Endothelial cell of umbilical vein (primary cell): Measurements from ENCODE around the gene TMEM33. TPM values are rescaled to one million over a fixed set of nuclear protein-coding genes. Genes with fewer than 3 reads are reported as not detected.

Experiments
- BruUV-seq: library from RNA; stranded (reverse); fragments of 400-500 nt; replicated peaks from 2 replicates; lab custom pipeline; 2021; lab: Mats Ljungman, UMichigan
- CTCF ChIA-PET: fragments of 300-600, 350-600 bp; sonication (Branson Sonifier 250); formaldehyde crosslinking; loops from one replicate; lab custom pipeline; 2021; ENCODE audit warnings: antibody characterized with exemption, inconsistent platforms; lab: Charles Lee
- POLR2A ChIA-PET: fragments of 300-600, 350-600 bp; sonication (Branson Sonifier 250); formaldehyde crosslinking; loops from one replicate; lab custom pipeline; 2021; ENCODE audit warnings: antibody characterized with exemption, inconsistent platforms; lab: Charles Lee
- DNase-seq: peaks from one replicate; pipeline ENCODE4 v3.0.0-alpha.2; 2011; ENCODE audit warnings: low read depth, low spot score
- FAIRE-seq: peaks from 2 replicates; lab custom pipeline; 2011; peaks lifted over from hg19 to GRCh38; lab: Jason Lieb, UNC
- H2AFZ ChIP-seq: 2 replicates; pipeline ENCODE4 v1.6.0; 2012; ENCODE audit warnings: low read depth, low read length, control low read depth, inconsistent platforms
- H3K27ac ChIP-seq: 2 replicates; pipeline ENCODE4 v1.5.1; 2011; ENCODE audit warnings: low read depth, mild to moderate bottlenecking, control low read depth, low read length, moderate library complexity; ENCODE audit not compliant: insufficient read depth
- H3K27me3 ChIP-seq, 2 experiments: 2 replicates each; pipeline versions ENCODE4 v1.6.0 to v1.6.1; 2011; ENCODE audit warnings: low read length in 2 of 2, mixed read lengths in 1 of 2; ENCODE audit not compliant: control insufficient read depth in 2 of 2, insufficient read depth in 2 of 2
- H3K36me3 ChIP-seq, 2 experiments: 2 replicates in 1 of 2; 3 replicates in 1 of 2; pipeline ENCODE4 v1.5.1; 2011; ENCODE audit warnings: low read length in 2 of 2, mild to moderate bottlenecking in 1 of 2, moderate library complexity in 1 of 2; ENCODE audit not compliant: control insufficient read depth in 2 of 2, insufficient read depth in 2 of 2; ENCODE audit errors: extremely low read depth in 1 of 2
- H3K4me1 ChIP-seq: 3 replicates; pipeline ENCODE4 v1.5.1; 2011; ENCODE audit warnings: mild to moderate bottlenecking, low read length; ENCODE audit not compliant: control insufficient read depth, insufficient read depth; ENCODE audit errors: extremely low read depth
- H3K4me2 ChIP-seq: 2 replicates; pipeline ENCODE4 v1.6.1; 2011; ENCODE audit warnings: low read length, control low read depth, mixed read lengths; ENCODE audit not compliant: insufficient read depth
- H3K4me3 ChIP-seq, 3 experiments: fragments of 200-600 bp in 1 of 3; sonication (generic), shearing (Covaris generic) in 1 of 3; replicated peaks in 1 of 3; 2 replicates each; pipeline ENCODE4 v1.5.1; 2011 to 2016; ENCODE audit warnings: control low read depth in 3 of 3, low read length in 3 of 3, mild to moderate bottlenecking in 2 of 3, inconsistent platforms in 1 of 3, low read depth in 1 of 3, moderate library complexity in 1 of 3; ENCODE audit not compliant: insufficient read depth in 1 of 3
- H3K79me2 ChIP-seq: 2 replicates; pipeline ENCODE4 v1.6.0; 2012; ENCODE audit warnings: low read length, inconsistent platforms; ENCODE audit not compliant: control insufficient read depth, insufficient read depth
- H3K9ac ChIP-seq: replicated peaks from 2 replicates; pipeline ENCODE3; 2011; ENCODE audit warnings: low read length, control low read depth; ENCODE audit not compliant: insufficient read depth; ENCODE audit errors: extremely low read depth
- H3K9me1 ChIP-seq: replicated peaks from 3 replicates; pipeline ENCODE4 v1.6.0; 2011; ENCODE audit warnings: mild to moderate bottlenecking, low read length; ENCODE audit not compliant: control insufficient read depth, insufficient read depth; ENCODE audit errors: extremely low read depth
- H3K9me3 ChIP-seq: replicated peaks from 2 replicates; pipeline ENCODE4 v1.5.1; 2012; ENCODE audit warnings: low read length, inconsistent platforms; ENCODE audit not compliant: control insufficient read depth, insufficient read depth
- H4K20me1 ChIP-seq: replicated peaks from 2 replicates; pipeline ENCODE3; 2011; ENCODE audit warnings: mild to moderate bottlenecking, low read length; ENCODE audit not compliant: control insufficient read depth, insufficient read depth; ENCODE audit errors: extremely low read depth
- CTCF ChIP-seq, 2 donors: IDR thresholded peaks; 1 replicate in 1 of 2; 2 replicates in 1 of 2; pipeline ENCODE4 v1.5.1; 2011; ENCODE audit warnings: low read length in 2 of 2, mild to moderate bottlenecking in 2 of 2, moderate library complexity in 2 of 2, control low read depth in 1 of 2, inconsistent platforms in 1 of 2, low read depth in 1 of 2; ENCODE audit not compliant: insufficient read depth in 1 of 2; ENCODE audit errors: extremely low read depth in 1 of 2
- FOS ChIP-seq: IDR thresholded peaks from 2 replicates; pipeline ENCODE4 v1.6.1; 2011; ENCODE audit warnings: mild to moderate bottlenecking, low read length, moderate library complexity, borderline replicate concordance; ENCODE audit not compliant: insufficient read depth
- GATA2 ChIP-seq: IDR thresholded peaks from 2 replicates; pipeline ENCODE4 v1.7.0; 2011; ENCODE audit warnings: low read depth, mild to moderate bottlenecking, moderate library complexity, mixed read lengths, low read length; ENCODE audit not compliant: insufficient read length, insufficient read depth
- JUN ChIP-seq: IDR thresholded peaks from 2 replicates; pipeline ENCODE4 v1.6.1; 2011; ENCODE audit warnings: borderline replicate concordance, low read depth; ENCODE audit not compliant: insufficient read length, insufficient read depth
- MAX ChIP-seq: IDR thresholded peaks from 2 replicates; pipeline ENCODE4 v1.6.1; 2011; ENCODE audit not compliant: insufficient read depth, insufficient read length
- MYC ChIP-seq: IDR thresholded peaks from one replicate; pipeline ENCODE4 v1.6.1; 2011; ENCODE audit warnings: mild to moderate bottlenecking, low read depth, low read length
- POLR2A ChIP-seq: IDR thresholded peaks from 2 replicates; pipeline ENCODE4 v1.6.1; 2012; ENCODE audit warnings: low read depth, mild to moderate bottlenecking, control low read depth, low read length
- POLR2AphosphoS5 ChIP-seq: IDR thresholded peaks from 2 replicates; pipeline ENCODE4 v1.6.1; 2012; ENCODE audit warnings: low read depth, mild to moderate bottlenecking, control low read depth, low read length, moderate library complexity; ENCODE audit not compliant: insufficient read depth
- dilution Hi-C: fragments of 300-500 bp; cut with MboI; formaldehyde crosslinking; loops from one replicate; pipeline ENCODE4 v1.15.0; 2019; ENCODE audit warnings: low sequenced_read_pairs; ENCODE audit not compliant: extremely low pct_ligation_motif_present
- intact Hi-C: fragments of 100-400 bp; cut with micrococcal nuclease; formaldehyde crosslinking; loops from one replicate; pipeline ENCODE4 v1.10.0; 2022
- polyA plus RNA-seq, 4 experiments: library from polyadenylated mRNA; depleted of rRNA in 3 of 4; stranded (reverse) in 3 of 4; unstranded in 1 of 4; fragments of >200 nt; gene quantifications; 2 replicates each; pipeline versions ENCODE4 v1.2.1 to v1.2.3, GENCODE V29; 2011 to 2012; ENCODE audit warnings: missing spikeins in 1 of 4
- total RNA-seq: library from RNA; stranded (reverse); gene quantifications from 2 replicates; pipeline ENCODE4 v1.2.3, GENCODE V29; 2021

TMEM33 gene
- total and polyA plus RNA-seq, 2 donors (not counting 3 experiments of a cell fraction or from before 2014, with no cell fraction given), result 52.9 to 60.1 TPM

- dilution Hi-C loops (no loop called here), intact Hi-C loops (no loop called here)
- FAIRE-seq, result no peak
- no peaks in the 10 kb centered on the region for H3K9me1 ChIP-seq
- no peaks in the 10 kb centered on the region for H3K27me3 ChIP-seq
- H3K4me3 ChIP-seq, result no peak overlapping the region
- peak overlapping the region; percentile 59 for H2AFZ ChIP-seq
- H3K36me3 ChIP-seq, result no peaks in the 10 kb centered on the region
- BruUV-seq, result no TSS peak
- no peaks in the 10 kb centered on the region for H4K20me1 ChIP-seq
- no peaks in the 10 kb centered on the region for H3K9me3 ChIP-seq
- TF ChIP-seq MAX (no peak), POLR2AphosphoS5 (no peak)
- no peaks in the 10 kb centered on the region for H3K4me1 ChIP-seq
- no peak overlapping the region for H3K9ac ChIP-seq
- H3K4me2 ChIP-seq, result no peak overlapping the region
- ChIA-PET POLR2A (no interaction called here), CTCF (interaction anchor here (0.9 kb wide), 1 partner anchor 25 kb away, joined by 3 read pairs; no protein-coding TSS in a partner anchor)
- no peaks in the 10 kb centered on the region for H3K79me2 ChIP-seq
- no peak overlapping the region for H3K27ac ChIP-seq
- DNase-seq, result no peak
Observed at GRCh38 chr4:41912546-41912945, 22.7 kb upstream of the TMEM33 start.

- ChIA-PET CTCF (interaction anchor here (0.9 kb wide), 1 partner anchor 26 kb away, joined by 3 read pairs; no protein-coding TSS in a partner anchor), POLR2A (no interaction called here)
- BruUV-seq, result no TSS peak
- no peak for TF ChIP-seq GATA2
- no peak for TF ChIP-seq FOS
- TF ChIP-seq MYC, result no peak
- no peak for TF ChIP-seq JUN
- no peak for TF ChIP-seq CTCF (IDR thresholded peaks at IDR 0.05; ENCODE audit: extremely low read depth in 1 of 2, insufficient read depth in 1 of 2, low read depth in 1 of 2, low read length in 2 of 2)
- TF ChIP-seq POLR2A, result no peak
- TF ChIP-seq MAX, result no peak
- Histone ChIP-seq H3K9ac (no peak overlapping the region), H3K4me3 (no peak overlapping the region), H2AFZ (no peak overlapping the region), H3K27ac (no peak overlapping the region), H3K4me1 (no peaks in the 10 kb centered on the region), H3K9me3 (no peaks in the 10 kb centered on the region), H3K27me3 (peaks cover 0 to 3% of the 10 kb centered on the region in 2 experiments), H3K9me1 (no peaks in the 10 kb centered on the region), H3K79me2 (no peaks in the 10 kb centered on the region), H4K20me1 (no peaks in the 10 kb centered on the region), H3K36me3 (no peaks in the 10 kb centered on the region), H3K4me2 (no peak overlapping the region)
- intact Hi-C loops, result no loop called here
- no peak for FAIRE-seq
- dilution Hi-C loops, result no loop called here
- no peak for DNase-seq
Observed at GRCh38 chr4:41913509-41913908, 21.7 kb upstream of the TMEM33 start.
